ENCODE measurements around the gene TNRC6B. TPM values are rescaled to one million over a fixed set of nuclear protein-coding genes. Genes with fewer than 3 reads are reported as not detected.

The TNRC6B gene
- total and polyA plus RNA-seq, 2 experiments from 2014 or later: 46.9 to 87.8 TPM

DNA sequence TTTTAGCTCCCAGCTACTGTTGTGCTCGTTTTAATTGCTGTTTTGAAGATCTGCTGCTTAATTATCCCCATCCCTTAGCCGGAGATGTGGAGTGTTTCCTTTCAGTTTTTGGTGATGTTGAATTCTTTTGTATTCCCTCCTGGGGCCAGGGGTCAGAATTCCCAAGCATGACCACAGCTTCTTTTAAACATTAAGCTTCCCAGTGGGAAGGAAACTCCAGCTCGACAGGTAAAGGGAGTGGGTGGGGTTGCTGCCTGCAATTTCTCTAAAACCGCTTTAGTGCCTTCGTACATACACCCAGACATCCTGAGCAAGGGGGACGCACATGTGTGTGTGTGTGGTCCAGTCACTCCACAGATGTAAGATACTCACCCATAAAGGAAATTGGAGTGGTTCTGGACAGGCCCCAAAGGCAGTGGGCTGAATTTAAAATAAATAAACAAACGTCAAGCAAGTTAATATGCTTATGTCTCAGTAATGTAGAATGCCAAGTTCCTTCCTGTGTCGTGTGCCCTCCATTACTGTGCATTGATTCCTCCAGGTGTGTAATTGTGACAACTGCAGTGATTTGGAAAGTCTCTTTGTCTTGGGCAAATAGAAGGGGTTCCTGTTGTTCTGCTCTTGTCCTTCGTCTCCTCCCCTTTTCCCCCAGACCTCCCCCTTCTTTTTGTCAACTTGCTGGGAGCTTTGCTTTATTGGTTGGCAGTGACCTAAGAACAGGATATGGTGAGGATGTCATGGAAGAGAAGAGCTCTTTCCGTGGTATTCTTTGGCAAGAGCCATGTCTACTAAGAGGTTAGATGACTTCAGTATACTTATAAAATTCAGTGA, 149.4 kb downstream of the TNRC6B start (continued):
- TF ChIP-seq, protein P1, sequence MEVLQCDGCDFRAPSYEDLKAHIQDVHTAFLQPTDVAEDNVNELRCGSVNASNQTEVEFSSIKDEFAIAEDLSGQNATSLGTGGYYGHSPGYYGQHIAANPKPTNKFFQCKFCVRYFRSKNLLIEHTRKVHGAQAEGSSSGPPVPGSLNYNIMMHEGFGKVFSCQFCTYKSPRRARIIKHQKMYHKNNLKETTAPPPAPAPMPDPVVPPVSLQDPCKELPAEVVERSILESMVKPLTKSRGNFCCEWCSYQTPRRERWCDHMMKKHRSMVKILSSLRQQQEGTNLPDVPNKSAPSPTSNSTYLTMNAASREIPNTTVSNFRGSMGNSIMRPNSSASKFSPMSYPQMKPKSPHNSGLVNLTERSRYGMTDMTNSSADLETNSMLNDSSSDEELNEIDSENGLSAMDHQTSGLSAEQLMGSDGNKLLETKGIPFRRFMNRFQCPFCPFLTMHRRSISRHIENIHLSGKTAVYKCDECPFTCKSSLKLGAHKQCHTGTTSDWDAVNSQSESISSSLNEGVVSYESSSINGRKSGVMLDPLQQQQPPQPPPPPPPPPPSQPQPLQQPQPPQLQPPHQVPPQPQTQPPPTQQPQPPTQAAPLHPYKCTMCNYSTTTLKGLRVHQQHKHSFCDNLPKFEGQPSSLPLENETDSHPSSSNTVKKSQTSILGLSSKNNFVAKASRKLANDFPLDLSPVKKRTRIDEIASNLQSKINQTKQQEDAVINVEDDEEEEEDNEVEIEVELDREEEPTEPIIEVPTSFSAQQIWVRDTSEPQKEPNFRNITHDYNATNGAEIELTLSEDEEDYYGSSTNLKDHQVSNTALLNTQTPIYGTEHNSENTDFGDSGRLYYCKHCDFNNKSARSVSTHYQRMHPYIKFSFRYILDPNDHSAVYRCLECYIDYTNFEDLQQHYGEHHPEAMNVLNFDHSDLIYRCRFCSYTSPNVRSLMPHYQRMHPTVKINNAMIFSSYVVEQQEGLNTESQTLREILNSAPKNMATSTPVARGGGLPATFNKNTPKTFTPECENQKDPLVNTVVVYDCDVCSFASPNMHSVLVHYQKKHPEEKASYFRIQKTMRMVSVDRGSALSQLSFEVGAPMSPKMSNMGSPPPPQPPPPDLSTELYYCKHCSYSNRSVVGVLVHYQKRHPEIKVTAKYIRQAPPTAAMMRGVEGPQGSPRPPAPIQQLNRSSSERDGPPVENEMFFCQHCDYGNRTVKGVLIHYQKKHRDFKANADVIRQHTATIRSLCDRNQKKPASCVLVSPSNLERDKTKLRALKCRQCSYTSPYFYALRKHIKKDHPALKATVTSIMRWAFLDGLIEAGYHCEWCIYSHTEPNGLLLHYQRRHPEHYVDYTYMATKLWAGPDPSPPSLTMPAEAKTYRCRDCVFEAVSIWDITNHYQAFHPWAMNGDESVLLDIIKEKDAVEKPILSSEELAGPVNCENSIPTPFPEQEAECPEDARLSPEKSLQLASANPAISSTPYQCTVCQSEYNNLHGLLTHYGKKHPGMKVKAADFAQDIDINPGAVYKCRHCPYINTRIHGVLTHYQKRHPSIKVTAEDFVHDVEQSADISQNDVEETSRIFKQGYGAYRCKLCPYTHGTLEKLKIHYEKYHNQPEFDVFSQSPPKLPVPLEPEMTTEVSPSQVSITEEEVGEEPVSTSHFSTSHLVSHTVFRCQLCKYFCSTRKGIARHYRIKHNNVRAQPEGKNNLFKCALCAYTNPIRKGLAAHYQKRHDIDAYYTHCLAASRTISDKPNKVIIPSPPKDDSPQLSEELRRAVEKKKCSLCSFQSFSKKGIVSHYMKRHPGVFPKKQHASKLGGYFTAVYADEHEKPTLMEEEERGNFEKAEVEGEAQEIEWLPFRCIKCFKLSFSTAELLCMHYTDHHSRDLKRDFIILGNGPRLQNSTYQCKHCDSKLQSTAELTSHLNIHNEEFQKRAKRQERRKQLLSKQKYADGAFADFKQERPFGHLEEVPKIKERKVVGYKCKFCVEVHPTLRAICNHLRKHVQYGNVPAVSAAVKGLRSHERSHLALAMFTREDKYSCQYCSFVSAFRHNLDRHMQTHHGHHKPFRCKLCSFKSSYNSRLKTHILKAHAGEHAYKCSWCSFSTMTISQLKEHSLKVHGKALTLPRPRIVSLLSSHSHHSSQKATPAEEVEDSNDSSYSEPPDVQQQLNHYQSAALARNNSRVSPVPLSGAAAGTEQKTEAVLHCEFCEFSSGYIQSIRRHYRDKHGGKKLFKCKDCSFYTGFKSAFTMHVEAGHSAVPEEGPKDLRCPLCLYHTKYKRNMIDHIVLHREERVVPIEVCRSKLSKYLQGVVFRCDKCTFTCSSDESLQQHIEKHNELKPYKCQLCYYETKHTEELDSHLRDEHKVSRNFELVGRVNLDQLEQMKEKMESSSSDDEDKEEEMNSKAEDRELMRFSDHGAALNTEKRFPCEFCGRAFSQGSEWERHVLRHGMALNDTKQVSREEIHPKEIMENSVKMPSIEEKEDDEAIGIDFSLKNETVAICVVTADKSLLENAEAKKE (CRISPR knock-in tag; IDR thresholded peaks at IDR 0.05): no peak
- no peak for TF ChIP-seq ZNF331 (CRISPR knock-in tag; IDR thresholded peaks at IDR 0.05; ENCODE audit: low read depth)
- no peak for TF ChIP-seq CREB1 (CRISPR knock-in tag; IDR thresholded peaks at IDR 0.05; ENCODE audit: low read depth)
- no peak for TF ChIP-seq STAT1 (IDR thresholded peaks at IDR 0.05; ENCODE audit: unreplicated experiment)
- no peak for TF ChIP-seq JUNB (IDR thresholded peaks at IDR 0.05; ENCODE audit: unreplicated experiment)

- Histone ChIP-seq H4K20me1 (replicated peaks; ENCODE audit: insufficient read depth) (0 out of 2 replicates have a peak, but pooled peaks cover 4% of the 10 kb centered on the region), H3K4me2 (no peak overlapping the region), H3K4me3 (no peak overlapping the region), H3K27ac (ENCODE audit: low read depth) (no peak overlapping the region), H3K79me2 (replicated peaks; ENCODE audit: insufficient read depth) (no peaks in the 10 kb centered on the region), H2AFZ (no peak overlapping the region), H3K9me2 (ENCODE audit: insufficient read depth) (no peaks in the 10 kb centered on the region), H3K36me3 (ENCODE audit: insufficient read depth) (no peaks in the 10 kb centered on the region), H3F3A (replicated peaks; ENCODE audit: low read depth) (peaks cover 8% of the 10 kb centered on the region; the same call in 1 of the 2 replicates), H3K4me1 (ENCODE audit: insufficient read depth) (peaks cover 51% of the 10 kb centered on the region), H3K27me3 (ENCODE audit: insufficient read depth) (no peaks in the 10 kb centered on the region)
- Mint-ChIP-seq H3K9me3 (no peaks in the 10 kb centered on the region), H3K27me3 (ENCODE audit: insufficient read depth, low read depth, poor library complexity) (peaks cover 5% of the 10 kb centered on the region), H3K36me3 (ENCODE audit: low read depth) (peaks cover 14% of the 10 kb centered on the region), H3K27ac (no peak overlapping the region), H3K4me1 (peaks cover 83% of the 10 kb centered on the region), H3K4me3 (no peak overlapping the region)
- ATAC-seq: no peak
- DNase-seq (ENCODE audit: low spot score): no peak
- TF ChIP-seq, protein P2, sequence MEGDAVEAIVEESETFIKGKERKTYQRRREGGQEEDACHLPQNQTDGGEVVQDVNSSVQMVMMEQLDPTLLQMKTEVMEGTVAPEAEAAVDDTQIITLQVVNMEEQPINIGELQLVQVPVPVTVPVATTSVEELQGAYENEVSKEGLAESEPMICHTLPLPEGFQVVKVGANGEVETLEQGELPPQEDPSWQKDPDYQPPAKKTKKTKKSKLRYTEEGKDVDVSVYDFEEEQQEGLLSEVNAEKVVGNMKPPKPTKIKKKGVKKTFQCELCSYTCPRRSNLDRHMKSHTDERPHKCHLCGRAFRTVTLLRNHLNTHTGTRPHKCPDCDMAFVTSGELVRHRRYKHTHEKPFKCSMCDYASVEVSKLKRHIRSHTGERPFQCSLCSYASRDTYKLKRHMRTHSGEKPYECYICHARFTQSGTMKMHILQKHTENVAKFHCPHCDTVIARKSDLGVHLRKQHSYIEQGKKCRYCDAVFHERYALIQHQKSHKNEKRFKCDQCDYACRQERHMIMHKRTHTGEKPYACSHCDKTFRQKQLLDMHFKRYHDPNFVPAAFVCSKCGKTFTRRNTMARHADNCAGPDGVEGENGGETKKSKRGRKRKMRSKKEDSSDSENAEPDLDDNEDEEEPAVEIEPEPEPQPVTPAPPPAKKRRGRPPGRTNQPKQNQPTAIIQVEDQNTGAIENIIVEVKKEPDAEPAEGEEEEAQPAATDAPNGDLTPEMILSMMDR (conservative IDR thresholded peaks at IDR 0.05; ENCODE audit: low read depth in 2 of 2): no peak
- TF ChIP-seq STAT1 (IDR thresholded peaks at IDR 0.05; ENCODE audit: unreplicated experiment) (no peak), ZNF114 (CRISPR knock-in tag; IDR thresholded peaks at IDR 0.05) (no peak), CREB1 (CRISPR knock-in tag; IDR thresholded peaks at IDR 0.05; ENCODE audit: low read depth) (no peak), POLR2AphosphoS5 (IDR thresholded peaks at IDR 0.05; ENCODE audit: low read depth) (no peak)
- TF ChIP-seq, protein P3, sequence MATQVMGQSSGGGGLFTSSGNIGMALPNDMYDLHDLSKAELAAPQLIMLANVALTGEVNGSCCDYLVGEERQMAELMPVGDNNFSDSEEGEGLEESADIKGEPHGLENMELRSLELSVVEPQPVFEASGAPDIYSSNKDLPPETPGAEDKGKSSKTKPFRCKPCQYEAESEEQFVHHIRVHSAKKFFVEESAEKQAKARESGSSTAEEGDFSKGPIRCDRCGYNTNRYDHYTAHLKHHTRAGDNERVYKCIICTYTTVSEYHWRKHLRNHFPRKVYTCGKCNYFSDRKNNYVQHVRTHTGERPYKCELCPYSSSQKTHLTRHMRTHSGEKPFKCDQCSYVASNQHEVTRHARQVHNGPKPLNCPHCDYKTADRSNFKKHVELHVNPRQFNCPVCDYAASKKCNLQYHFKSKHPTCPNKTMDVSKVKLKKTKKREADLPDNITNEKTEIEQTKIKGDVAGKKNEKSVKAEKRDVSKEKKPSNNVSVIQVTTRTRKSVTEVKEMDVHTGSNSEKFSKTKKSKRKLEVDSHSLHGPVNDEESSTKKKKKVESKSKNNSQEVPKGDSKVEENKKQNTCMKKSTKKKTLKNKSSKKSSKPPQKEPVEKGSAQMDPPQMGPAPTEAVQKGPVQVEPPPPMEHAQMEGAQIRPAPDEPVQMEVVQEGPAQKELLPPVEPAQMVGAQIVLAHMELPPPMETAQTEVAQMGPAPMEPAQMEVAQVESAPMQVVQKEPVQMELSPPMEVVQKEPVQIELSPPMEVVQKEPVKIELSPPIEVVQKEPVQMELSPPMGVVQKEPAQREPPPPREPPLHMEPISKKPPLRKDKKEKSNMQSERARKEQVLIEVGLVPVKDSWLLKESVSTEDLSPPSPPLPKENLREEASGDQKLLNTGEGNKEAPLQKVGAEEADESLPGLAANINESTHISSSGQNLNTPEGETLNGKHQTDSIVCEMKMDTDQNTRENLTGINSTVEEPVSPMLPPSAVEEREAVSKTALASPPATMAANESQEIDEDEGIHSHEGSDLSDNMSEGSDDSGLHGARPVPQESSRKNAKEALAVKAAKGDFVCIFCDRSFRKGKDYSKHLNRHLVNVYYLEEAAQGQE (IDR thresholded peaks at IDR 0.05; ENCODE audit: unreplicated experiment): no peak
Observed at GRCh38 chr22:40328546-40329456, 151.1 kb downstream of the TNRC6B start.

Data from GM23338 (cell line).